Smooth muscle cell (in vitro differentiated cells): ENCODE data around the gene MAMLD1. TPM values are rescaled to one million over a fixed set of nuclear protein-coding genes. Genes with fewer than 3 reads are reported as not detected.

Experiments used
- DNase-seq: peaks from one replicate; lab custom pipeline; 2025; ENCODE audit not compliant: unreplicated experiment; lab: John Stamatoyannopoulos, UW
- H2AFZ ChIP-seq: fragments of 200-600 bp; sonication (generic); 2 replicates; pipeline ENCODE4 v1.6.0; 2016; ENCODE audit warnings: antibody characterized with exemption, low read depth, mild to moderate bottlenecking
- H3F3A ChIP-seq: fragments of 200-600 bp; sonication (generic); 2 replicates; pipeline ENCODE4 v1.6.0; 2017; ENCODE audit warnings: antibody characterized with exemption, low read depth
- H3K27ac ChIP-seq: fragments of 200-600 bp; sonication (generic); 2 replicates; pipeline ENCODE4 v1.5.1; 2016; ENCODE audit warnings: low read depth, mild to moderate bottlenecking
- H3K27me3 ChIP-seq: fragments of 200-600 bp; sonication (generic); 2 replicates; pipeline ENCODE4 v1.6.1; 2016; ENCODE audit warnings: low read depth, mild to moderate bottlenecking
- H3K36me3 ChIP-seq: fragments of 200-600 bp; sonication (generic); 2 replicates; pipeline ENCODE4 v1.5.1; 2016; ENCODE audit warnings: low read depth
- H3K4me1 ChIP-seq: fragments of 200-600 bp; sonication (generic); 2 replicates; pipeline ENCODE4 v1.5.1; 2016; ENCODE audit warnings: low read depth
- H3K4me2 ChIP-seq: fragments of 200-600 bp; sonication (generic); 2 replicates; pipeline ENCODE4 v1.6.0; 2016; ENCODE audit warnings: mild to moderate bottlenecking
- H3K4me3 ChIP-seq: fragments of 200-600 bp; sonication (generic); 2 replicates; pipeline ENCODE4 v1.5.1; 2016; ENCODE audit warnings: mild to moderate bottlenecking
- H3K79me2 ChIP-seq: fragments of 200-600 bp; sonication (generic); 2 replicates; pipeline ENCODE4 v1.6.0; 2016; ENCODE audit warnings: low read depth, mild to moderate bottlenecking
- H3K9ac ChIP-seq: fragments of 200-600 bp; sonication (generic); 2 replicates; pipeline ENCODE4 v1.6.0; 2016; ENCODE audit warnings: low read depth
- H3K9me3 ChIP-seq: fragments of 200-600 bp; sonication (generic); replicated peaks from 2 replicates; pipeline ENCODE4 v1.5.1; 2016; ENCODE audit warnings: low read depth
- H4K20me1 ChIP-seq: fragments of 200-600 bp; sonication (generic); 2 replicates; pipeline ENCODE4 v1.6.0; 2016; ENCODE audit warnings: low read depth
- CTCF ChIP-seq: fragments of 200-600 bp; sonication (generic); IDR thresholded peaks from 2 replicates; pipeline ENCODE4 v1.5.1; 2017; ENCODE audit warnings: borderline replicate concordance, mild to moderate bottlenecking, antibody characterized with exemption; ENCODE audit not compliant: insufficient read depth, poor library complexity, severe bottlenecking
- WGBS: methylation state at CpG from one replicate; pipeline ENCODE4 v1.1.7; 2016; ENCODE audit warnings: low lambda C conversion rate; 5-methylcytosine and 5-hydroxymethylcytosine counted together
- polyA plus RNA-seq: library from polyadenylated mRNA; unstranded; fragments of >200 nt; fragmentation: Nextera tagmentation; extraction: Ambion mirVana; gene quantifications from 2 replicates; pipeline ENCODE4 v1.2.1, GENCODE V29; 2016
- total RNA-seq: library from RNA; depleted of rRNA; stranded (reverse); fragments of >200 nt; gene quantifications from 2 replicates; pipeline ENCODE4 v1.2.3, GENCODE V29; 2014

Gene MAMLD1
- total and polyA plus RNA-seq, 2 experiments from 2014 or later: 2.4 to 3.8 TPM

- H3K4me3 ChIP-seq: no peak overlapping the region
- H3K9ac ChIP-seq: no peak overlapping the region
- no peaks in the 10 kb centered on the region for H3K36me3 ChIP-seq
- no peak overlapping the region for H3K27ac ChIP-seq
- H3K27me3 ChIP-seq: no peaks in the 10 kb centered on the region
- 42% methylated on average over 5 of the region's 5 CpGs for WGBS
- TF ChIP-seq CTCF: no peak
- H3K9me3 ChIP-seq: no peaks in the 10 kb centered on the region
- DNase-seq: no peak
- H2AFZ ChIP-seq: no peak overlapping the region
- no peak overlapping the region for H3K4me2 ChIP-seq
- no peaks in the 10 kb centered on the region for H4K20me1 ChIP-seq
- no peaks in the 10 kb centered on the region for H3F3A ChIP-seq
- H3K79me2 ChIP-seq: no peaks in the 10 kb centered on the region
- H3K4me1 ChIP-seq: no peaks in the 10 kb centered on the region
These were observed 102.2 kb downstream of the MAMLD1 start for GRCh38 chrX:150465326-150465725.

- 69% methylated on average over 15 of the region's 15 CpGs for WGBS
These were observed 103.0 kb downstream of the MAMLD1 start for GRCh38 chrX:150465881-150466775.

GRCh38 chrX:150472306-150472705 lies 109.2 kb downstream of the MAMLD1 start:
- no peak for DNase-seq
- H3K79me2 ChIP-seq: no peaks in the 10 kb centered on the region

More at GRCh38 chrX:150465881-150466775, 103.0 kb downstream of the MAMLD1 start:
- no peak for TF ChIP-seq CTCF
- Histone ChIP-seq H3K79me2 (no peaks in the 10 kb centered on the region), H3K9me3 (no peaks in the 10 kb centered on the region), H3K4me2 (no peak overlapping the region), H2AFZ (no peak overlapping the region), H3K27ac (no peak overlapping the region), H3K36me3 (no peaks in the 10 kb centered on the region), H4K20me1 (no peaks in the 10 kb centered on the region), H3K4me3 (no peak overlapping the region), H3K4me1 (no peaks in the 10 kb centered on the region), H3K27me3 (no peaks in the 10 kb centered on the region), H3K9ac (no peak overlapping the region), H3F3A (no peaks in the 10 kb centered on the region)
- no peak for DNase-seq

More at GRCh38 chrX:150472306-150472705, 109.2 kb downstream of the MAMLD1 start:
- no peak for TF ChIP-seq CTCF
- no peak overlapping the region for H3K4me2 ChIP-seq
- H3K27ac ChIP-seq: no peak overlapping the region
- no peak overlapping the region for H3K4me3 ChIP-seq
- no peaks in the 10 kb centered on the region for H3F3A ChIP-seq
- no peaks in the 10 kb centered on the region for H3K36me3 ChIP-seq
- no peaks in the 10 kb centered on the region for H4K20me1 ChIP-seq
- no peaks in the 10 kb centered on the region for H3K4me1 ChIP-seq
- no peak overlapping the region for H3K9ac ChIP-seq
- H3K9me3 ChIP-seq: no peaks in the 10 kb centered on the region
- H3K27me3 ChIP-seq: no peaks in the 10 kb centered on the region
- 83% methylated on average over 4 of the region's 4 CpGs for WGBS
- no peak overlapping the region for H2AFZ ChIP-seq
